Loucy (cell line): ENCODE data around the gene PNMT.

Experiments used
- EZH2phosphoT487 ChIP-seq: fragments of 200-600 bp; IDR thresholded peaks from 2 replicates; pipeline ENCODE4 v1.6.1; 2018; ENCODE audit warnings: antibody characterized with exemption, mild to moderate bottlenecking, moderate library complexity, borderline replicate concordance
- TF ChIP-seq, protein P1 (sequence below): fragments of 200-600 bp; sonication (generic); conservative IDR thresholded peaks from 2 replicates; pipeline ENCODE4 v1.5.1; 2014; ENCODE audit warnings: mild to moderate bottlenecking, antibody characterized with exemption, low read length

DNA sequence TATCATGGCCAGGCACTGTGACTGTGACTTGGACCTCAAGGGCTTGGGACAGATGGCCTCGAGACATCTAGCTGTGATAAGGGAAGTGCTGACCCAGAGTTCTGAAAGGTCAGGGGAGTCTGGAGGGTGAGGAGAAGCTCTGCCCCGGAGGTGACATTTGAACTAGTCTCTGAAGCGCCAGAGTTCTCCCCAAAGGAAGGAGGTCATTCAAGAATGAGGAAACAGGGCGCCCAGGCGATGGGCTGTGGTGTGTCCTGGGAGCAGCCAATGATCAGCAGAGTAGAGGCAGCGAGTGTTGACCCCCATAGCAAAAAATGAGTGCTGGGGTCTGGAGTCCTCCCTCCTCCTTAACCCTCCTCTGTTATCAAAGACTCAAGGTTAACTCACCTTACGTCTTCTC, 26.4 kb upstream of the PNMT start:
- TF ChIP-seq, protein P1, sequence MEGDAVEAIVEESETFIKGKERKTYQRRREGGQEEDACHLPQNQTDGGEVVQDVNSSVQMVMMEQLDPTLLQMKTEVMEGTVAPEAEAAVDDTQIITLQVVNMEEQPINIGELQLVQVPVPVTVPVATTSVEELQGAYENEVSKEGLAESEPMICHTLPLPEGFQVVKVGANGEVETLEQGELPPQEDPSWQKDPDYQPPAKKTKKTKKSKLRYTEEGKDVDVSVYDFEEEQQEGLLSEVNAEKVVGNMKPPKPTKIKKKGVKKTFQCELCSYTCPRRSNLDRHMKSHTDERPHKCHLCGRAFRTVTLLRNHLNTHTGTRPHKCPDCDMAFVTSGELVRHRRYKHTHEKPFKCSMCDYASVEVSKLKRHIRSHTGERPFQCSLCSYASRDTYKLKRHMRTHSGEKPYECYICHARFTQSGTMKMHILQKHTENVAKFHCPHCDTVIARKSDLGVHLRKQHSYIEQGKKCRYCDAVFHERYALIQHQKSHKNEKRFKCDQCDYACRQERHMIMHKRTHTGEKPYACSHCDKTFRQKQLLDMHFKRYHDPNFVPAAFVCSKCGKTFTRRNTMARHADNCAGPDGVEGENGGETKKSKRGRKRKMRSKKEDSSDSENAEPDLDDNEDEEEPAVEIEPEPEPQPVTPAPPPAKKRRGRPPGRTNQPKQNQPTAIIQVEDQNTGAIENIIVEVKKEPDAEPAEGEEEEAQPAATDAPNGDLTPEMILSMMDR, result no peak
- no peak for TF ChIP-seq EZH2phosphoT487
